Activated CD4-positive, CD25-positive, alpha-beta regulatory T cell (primary cell): ENCODE data around the gene NOS1.

Experiments
- DNase-seq, 4 experiments: peaks; one replicate each; lab custom pipeline; 2025; lab: John Stamatoyannopoulos, UW

Gene NOS1

DNA sequence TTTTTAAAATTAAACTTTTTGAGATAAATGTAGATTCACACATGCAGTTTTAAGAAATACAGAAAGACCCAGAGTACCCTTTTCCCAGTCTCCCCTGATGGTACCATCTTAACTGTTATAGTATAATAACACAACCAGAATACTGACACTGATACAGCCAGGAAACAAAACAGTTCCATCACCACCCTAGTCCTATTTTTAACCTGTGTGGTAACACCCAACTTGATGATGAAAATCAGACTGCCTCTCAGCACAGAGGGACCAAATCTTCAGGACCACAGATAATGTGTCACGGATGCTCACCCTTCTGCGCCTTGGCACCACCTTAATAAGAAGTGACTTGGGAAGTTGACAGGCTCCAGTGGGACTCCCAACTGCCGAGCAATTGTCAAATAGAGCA, 189.3 kb downstream of the NOS1 start:
- no peak for DNase-seq

DNA sequence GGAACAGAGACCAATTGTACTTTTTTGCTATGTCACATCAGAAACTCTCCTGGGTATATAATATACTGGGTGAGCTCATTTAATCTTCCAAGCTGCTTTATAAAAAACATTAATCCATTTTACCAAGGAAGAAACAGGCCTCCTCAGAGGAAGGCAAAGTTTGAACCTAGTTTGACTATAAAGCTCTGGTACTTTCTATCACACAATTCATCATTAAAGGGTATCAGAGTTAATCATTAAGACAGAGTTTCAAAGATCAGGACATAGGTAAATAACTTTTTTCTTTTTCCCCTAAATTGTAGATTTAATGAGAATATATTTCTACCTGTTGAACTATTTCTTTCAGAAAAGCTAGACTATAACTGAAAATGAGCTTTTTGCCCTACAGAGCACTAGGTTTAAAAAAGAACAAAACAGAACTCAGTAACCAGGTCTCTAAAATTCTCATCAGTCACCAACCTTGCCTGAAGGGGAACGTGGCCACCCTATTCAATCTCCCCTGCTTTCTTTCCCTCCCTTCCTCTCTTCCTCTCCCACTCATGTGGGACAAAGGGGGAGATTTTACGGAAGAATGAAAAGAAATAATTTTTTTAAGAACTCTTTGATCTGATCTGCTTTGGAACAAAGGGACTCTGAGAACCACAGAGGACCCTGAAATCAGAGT, 189.8 kb downstream of the NOS1 start:
- DNase-seq = no peak

DNA sequence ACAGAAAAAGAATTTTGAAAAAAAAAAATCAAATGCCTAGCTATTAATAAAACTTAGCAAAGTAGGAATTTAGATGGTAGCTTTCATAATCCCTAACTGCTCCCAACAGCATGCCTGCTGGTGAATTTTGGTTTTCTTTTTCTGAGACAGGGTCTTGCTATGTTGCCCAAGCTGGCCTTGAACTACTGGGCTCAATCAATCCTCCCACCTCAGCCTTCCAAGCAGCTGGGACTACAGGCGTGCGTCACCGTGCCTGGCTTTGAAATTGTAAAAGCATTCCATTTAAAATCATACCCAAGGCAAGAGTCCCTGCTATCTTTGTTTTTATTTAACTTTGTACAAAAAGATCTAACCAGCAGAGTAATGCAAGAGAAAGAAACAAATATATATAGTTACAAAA, 191.9 kb downstream of the NOS1 start:
- no peak for DNase-seq

DNA sequence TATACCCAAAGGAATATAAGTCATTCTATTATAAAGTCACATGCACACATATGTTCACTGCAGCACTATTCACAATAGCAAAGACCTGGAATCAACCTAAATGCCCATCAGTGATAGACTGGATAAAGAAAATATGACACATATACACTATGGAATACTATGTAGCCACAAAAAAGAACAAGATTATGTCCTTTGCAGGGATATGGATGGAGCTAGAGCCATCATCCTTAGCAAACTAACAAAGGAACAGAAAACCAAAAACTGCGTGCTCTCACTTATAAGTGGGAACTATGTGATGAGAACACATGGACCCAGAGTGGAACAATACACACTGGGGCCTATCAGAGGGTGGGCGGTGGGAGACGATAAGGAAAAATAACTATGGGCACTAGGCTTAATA, 192.4 kb downstream of the NOS1 start:
- no peak for DNase-seq

- DNase-seq = no peak
Measured at GRCh38 chr12:117167769-117168168, 193.7 kb downstream of the NOS1 start.

DNA sequence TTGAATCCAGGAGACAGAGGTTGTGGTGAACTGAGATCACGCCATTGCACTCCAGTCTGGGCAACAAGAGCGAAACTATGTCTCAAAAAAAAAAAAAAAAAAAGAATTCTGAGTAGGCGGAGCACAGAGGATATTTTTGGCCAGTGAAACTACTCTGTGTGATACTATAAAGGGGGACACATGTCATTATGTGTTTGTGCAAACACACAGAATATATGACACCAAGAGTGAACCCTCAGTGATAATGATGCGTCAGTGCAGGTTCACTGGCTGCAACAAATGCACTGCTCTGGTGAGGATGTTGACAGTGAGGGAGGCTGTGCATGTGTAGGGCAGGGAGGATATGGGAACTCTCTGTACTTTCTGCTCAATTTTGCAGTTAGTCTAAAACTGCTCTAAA, 195.3 kb downstream of the NOS1 start:
- DNase-seq = no peak

GRCh38 chr12:117165342-117165741, 196.1 kb downstream of the NOS1 start:
- no peak for DNase-seq

DNA sequence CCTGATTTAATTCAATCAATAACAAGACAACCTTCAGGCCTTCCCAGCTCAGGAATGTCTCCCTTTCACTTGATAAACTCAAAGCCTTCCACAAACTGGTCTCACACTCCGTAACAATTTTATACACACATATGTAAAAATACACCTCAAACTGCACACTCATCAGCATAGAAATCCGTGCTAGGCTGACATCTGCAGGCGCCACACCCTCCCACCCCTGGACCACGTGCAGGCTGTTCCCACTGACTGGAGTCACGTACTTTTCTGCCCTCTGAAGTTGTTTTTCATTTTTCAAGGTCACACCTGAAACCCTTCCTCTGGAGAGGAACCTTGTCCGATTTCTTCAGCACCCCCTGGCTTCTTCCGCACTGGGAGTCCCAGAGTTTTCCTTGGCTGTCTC, 198.8 kb downstream of the NOS1 start:
- DNase-seq = no peak

GRCh38 chr12:117162167-117162539, 199.3 kb downstream of the NOS1 start:
- no peak for DNase-seq

DNA sequence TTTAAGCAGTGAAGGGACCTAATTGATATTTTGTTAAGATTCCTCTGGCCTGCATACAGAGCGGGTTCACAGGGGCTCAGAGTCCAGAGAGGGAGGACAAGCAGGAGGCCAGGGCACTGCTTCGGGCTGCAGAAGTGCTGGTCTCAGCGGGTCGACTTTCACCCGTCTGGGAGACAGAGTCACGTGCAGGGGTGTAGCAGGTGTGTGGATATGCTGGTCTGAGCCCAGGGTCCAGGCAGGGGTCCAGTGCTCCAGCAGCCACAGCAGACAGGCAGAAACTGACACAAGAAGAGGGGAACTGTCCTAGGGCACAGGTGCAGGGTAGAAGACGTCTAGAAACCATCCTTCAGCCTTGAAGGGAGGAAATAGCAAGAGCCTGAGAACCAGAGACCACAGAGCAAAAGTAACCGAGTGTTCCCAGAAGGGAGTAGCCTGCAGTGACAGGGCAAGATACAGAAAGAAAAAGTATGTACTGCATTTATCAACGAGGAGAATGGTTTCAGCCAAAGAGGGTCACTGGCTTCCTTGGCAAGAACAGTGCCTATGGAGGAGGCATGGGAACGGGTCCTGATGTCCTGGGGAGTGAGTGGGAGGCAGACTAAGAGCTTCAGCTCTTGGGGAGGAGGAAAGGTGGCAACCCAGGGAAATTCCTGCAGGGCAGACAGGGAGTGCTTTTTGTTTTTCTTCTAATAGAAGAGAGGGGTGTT, 199.8 kb downstream of the NOS1 start:
- DNase-seq = no peak

- no peak for DNase-seq
Measured at GRCh38 chr12:117159674-117160073, 201.8 kb downstream of the NOS1 start.

DNA sequence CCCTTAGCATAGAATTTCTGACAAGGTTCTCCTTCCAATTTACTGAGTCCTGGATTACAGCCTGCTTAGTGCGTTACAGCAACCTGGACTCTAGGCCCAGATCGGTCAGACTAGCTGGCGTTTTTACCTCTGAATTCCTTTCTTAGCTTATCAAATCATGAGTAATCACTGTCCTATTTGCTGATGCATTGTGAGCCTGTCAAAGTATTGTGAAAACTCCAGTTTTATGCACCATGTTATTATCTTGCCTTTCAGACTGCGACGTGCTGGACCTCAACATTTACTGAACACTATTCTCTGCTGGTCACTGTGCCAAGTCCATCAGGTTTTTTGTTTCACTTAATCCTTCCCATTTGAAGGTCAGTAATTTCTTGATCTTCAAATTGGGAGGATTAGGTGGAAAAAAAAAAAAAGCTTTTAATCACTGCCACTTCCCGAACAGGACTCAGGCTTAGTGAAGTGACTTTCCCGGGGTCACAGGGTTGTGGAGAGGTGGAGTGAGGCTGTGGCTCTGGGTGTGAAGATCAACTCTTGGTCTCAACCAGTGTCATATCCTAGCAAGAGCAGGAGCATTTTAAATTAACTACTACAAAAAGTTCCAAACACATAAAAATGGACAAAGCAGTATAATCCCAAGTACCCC, 202.4 kb downstream of the NOS1 start:
- no peak for DNase-seq
